Liver (tissue), 9 donors: Measurements from ENCODE around the gene VSIG2. TPM values are rescaled to one million over a fixed set of nuclear protein-coding genes. Genes with fewer than 3 reads are reported as not detected.

ENCODE experiments used
- DNase-seq: peaks from one replicate; pipeline ENCODE4 v3.0.0-alpha.2; 2017; ENCODE audit warnings: low spot score
- H3K27ac ChIP-seq, 2 donors: one replicate each; pipeline ENCODE4 v1.7.0; 2013; ENCODE audit warnings: inconsistent platforms in 2 of 2, low read length in 2 of 2, control low read depth in 1 of 2, low read depth in 1 of 2, mild to moderate bottlenecking in 1 of 2
- H3K27me3 ChIP-seq, 4 donors: one replicate each; pipeline versions ENCODE4 v1.6.1 to v1.7.0; 2013; ENCODE audit warnings: low read length in 3 of 4, inconsistent platforms in 1 of 4, mild to moderate bottlenecking in 1 of 4, moderate library complexity in 1 of 4; ENCODE audit not compliant: control insufficient read depth in 4 of 4, insufficient read depth in 4 of 4
- H3K36me3 ChIP-seq, 4 donors: one replicate each; pipeline versions ENCODE4 v1.6.1 to v1.7.0; 2013; ENCODE audit warnings: low read length in 3 of 4, mild to moderate bottlenecking in 3 of 4, low read depth in 1 of 4, moderate library complexity in 1 of 4; ENCODE audit not compliant: control insufficient read depth in 4 of 4, insufficient read depth in 3 of 4
- H3K4me1 ChIP-seq, 4 donors: one replicate each; pipeline versions ENCODE4 v1.6.1 to v1.7.0; 2013; ENCODE audit warnings: low read length in 3 of 4, mild to moderate bottlenecking in 3 of 4, moderate library complexity in 1 of 4; ENCODE audit not compliant: control insufficient read depth in 4 of 4, insufficient read depth in 4 of 4
- H3K4me3 ChIP-seq, 3 donors: one replicate each; pipeline versions ENCODE4 v1.6.1 to v1.7.0; 2013; ENCODE audit warnings: low read length in 3 of 3, control low read depth in 1 of 3, low read depth in 1 of 3, mild to moderate bottlenecking in 1 of 3
- H3K9ac ChIP-seq, 2 donors: one replicate each; pipeline ENCODE4 v1.7.0; 2013; ENCODE audit warnings: low read length in 2 of 2, mild to moderate bottlenecking in 2 of 2, moderate library complexity in 2 of 2, control low read depth in 1 of 2, low read depth in 1 of 2
- H3K9me3 ChIP-seq, 4 donors: one replicate each; pipeline versions ENCODE4 v1.6.1 to v1.7.0; 2013; ENCODE audit warnings: low read length in 3 of 4; ENCODE audit not compliant: control insufficient read depth in 4 of 4
- FOXA1 ChIP-seq: IDR thresholded peaks from 2 replicates; pipeline ENCODE4 v1.6.1; 2016; ENCODE audit warnings: antibody characterized with exemption
- FOXA2 ChIP-seq: IDR thresholded peaks from 2 replicates; pipeline ENCODE4 v1.6.1; 2016; ENCODE audit warnings: antibody characterized with exemption
- GABPA ChIP-seq, 2 donors: IDR thresholded peaks in 1 of 2; conservative IDR thresholded peaks in 1 of 2; 2 replicates each; pipeline ENCODE4 v1.6.1; 2016; ENCODE audit warnings: antibody characterized with exemption in 2 of 2, mild to moderate bottlenecking in 1 of 2, moderate library complexity in 1 of 2
- HNF4A ChIP-seq, 2 donors: conservative IDR thresholded peaks; 2 replicates each; pipeline ENCODE4 v1.6.1; 2016; ENCODE audit warnings: antibody characterized with exemption in 2 of 2, mild to moderate bottlenecking in 2 of 2
- HNF4G ChIP-seq: IDR thresholded peaks from 2 replicates; pipeline ENCODE4 v1.6.1; 2016; ENCODE audit warnings: antibody characterized with exemption
- TAF1 ChIP-seq: conservative IDR thresholded peaks from 2 replicates; pipeline ENCODE4 v1.6.1; 2016; ENCODE audit warnings: antibody characterized with exemption, mild to moderate bottlenecking
- YY1 ChIP-seq: IDR thresholded peaks from 2 replicates; pipeline ENCODE4 v1.6.1; 2016; ENCODE audit warnings: antibody characterized with exemption, mild to moderate bottlenecking
- WGBS: extraction: QIAGEN DNeasy Blood & Tissue Kit; methylation state at CpG from one replicate; pipeline ENCODE4 v1.1.7; 2013; 5-methylcytosine and 5-hydroxymethylcytosine counted together
- polyA plus RNA-seq, 2 donors: library from polyadenylated mRNA; stranded (reverse) in 1 of 2; unstranded in 1 of 2; fragments of 200-250 nt in 1 of 2; fragments of >200 nt in 1 of 2; fragmentation: Nextera tagmentation in 1 of 2; extraction: Ambion mirVana in 1 of 2; gene quantifications; one replicate each; pipeline versions ENCODE4 v1.2.1 to v1.2.3, GENCODE V29; 2013 to 2015
- total RNA-seq, 2 donors: library from RNA; depleted of rRNA; stranded (reverse); fragments of >200 nt; gene quantifications; one replicate each; pipeline ENCODE4 v1.2.3, GENCODE V29; 2014
- TF ChIP-seq, protein P1 (sequence below): IDR thresholded peaks from 2 replicates; pipeline ENCODE4 v1.6.1; 2016; ENCODE audit warnings: antibody characterized with exemption
- TF ChIP-seq, protein P2 (sequence below): IDR thresholded peaks from 2 replicates; pipeline ENCODE4 v1.6.1; 2016; ENCODE audit warnings: antibody characterized with exemption, mild to moderate bottlenecking
- TF ChIP-seq, protein P3 (sequence below): fragments of 150-350 bp; IDR thresholded peaks from 2 replicates; pipeline ENCODE4 v1.5.1; 2017; ENCODE audit warnings: improper control_type of control experiment, low read depth, low read length; ENCODE audit not compliant: missing input control
- TF ChIP-seq, protein P4 (sequence below): IDR thresholded peaks from 2 replicates; pipeline ENCODE4 v1.6.1; 2016; ENCODE audit warnings: antibody characterized with exemption
- donor health status: healthy.
- donor health status: healthy.
- donor health status: healthy.
- donor health status: healthy.
- donor health status: healthy.

Gene VSIG2
- total and polyA plus RNA-seq, 4 donors: 0.51 to 1.3 (median 0.75) TPM; not detected in 1

DNA sequence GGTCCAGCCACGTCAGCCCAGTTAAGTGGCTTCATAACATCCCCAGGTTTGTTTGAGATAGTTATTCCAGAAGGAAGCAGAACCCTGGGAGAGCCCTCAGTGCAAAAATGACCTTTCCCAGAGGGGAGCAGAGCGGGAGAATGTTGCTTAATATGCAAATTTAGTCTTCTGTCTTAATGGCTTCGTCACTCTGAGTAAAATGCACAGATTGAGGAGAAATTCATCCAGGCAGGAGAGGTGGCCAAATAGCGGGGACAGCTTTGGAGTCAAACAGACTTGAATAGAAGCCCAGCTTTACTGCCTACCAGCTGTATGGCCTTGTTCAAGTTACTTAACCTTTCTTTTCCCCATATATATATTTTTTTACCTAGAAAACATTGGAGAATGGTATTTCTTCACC, 24.6 kb downstream of the VSIG2 start:
- WGBS: 87% methylated on average over 4 of the region's 4 CpGs
- no peak overlapping the region for H3K27ac ChIP-seq

DNA sequence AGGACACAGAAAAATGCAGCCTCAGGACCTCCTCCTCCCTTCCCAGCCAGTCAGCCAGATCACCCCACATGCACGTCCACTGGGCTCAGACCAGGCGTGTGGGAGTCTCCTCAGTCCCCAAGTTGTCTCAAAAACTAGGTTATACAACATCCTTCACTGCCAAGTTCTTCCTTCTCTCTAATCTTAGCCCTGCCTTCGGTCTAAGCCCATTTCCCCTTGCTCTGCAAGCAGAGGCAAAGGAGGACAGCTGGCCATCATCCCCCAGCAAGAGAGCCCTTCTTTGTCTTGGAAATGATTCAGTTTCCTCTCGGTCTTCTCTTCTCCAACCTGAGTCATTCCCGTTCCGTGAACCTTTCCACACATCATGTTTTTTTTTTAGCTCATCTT, 26.3 kb downstream of the VSIG2 start:
- Histone ChIP-seq H3K36me3 (no peaks in the 10 kb centered on the region), H3K27me3 (peaks cover 0 to 11% (median 1%) of the 10 kb centered on the region in 4 donors), H3K9me3 (no peaks in the 10 kb centered on the region), H3K4me3 (no peak overlapping the region), H3K9ac (no peak overlapping the region), H3K4me1 (peaks cover 0 to 7% (median 4%) of the 10 kb centered on the region in 4 donors), H3K27ac (no peak overlapping the region)
- no peak for TF ChIP-seq TAF1
- TF ChIP-seq, protein P1, sequence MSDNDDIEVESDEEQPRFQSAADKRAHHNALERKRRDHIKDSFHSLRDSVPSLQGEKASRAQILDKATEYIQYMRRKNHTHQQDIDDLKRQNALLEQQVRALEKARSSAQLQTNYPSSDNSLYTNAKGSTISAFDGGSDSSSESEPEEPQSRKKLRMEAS: no peak
- 57% methylated on average over 6 of the region's 6 CpGs for WGBS
- no peak for DNase-seq

More for the DNA sequence above, 24.6 kb downstream of the VSIG2 start:
- TF ChIP-seq, protein P2, sequence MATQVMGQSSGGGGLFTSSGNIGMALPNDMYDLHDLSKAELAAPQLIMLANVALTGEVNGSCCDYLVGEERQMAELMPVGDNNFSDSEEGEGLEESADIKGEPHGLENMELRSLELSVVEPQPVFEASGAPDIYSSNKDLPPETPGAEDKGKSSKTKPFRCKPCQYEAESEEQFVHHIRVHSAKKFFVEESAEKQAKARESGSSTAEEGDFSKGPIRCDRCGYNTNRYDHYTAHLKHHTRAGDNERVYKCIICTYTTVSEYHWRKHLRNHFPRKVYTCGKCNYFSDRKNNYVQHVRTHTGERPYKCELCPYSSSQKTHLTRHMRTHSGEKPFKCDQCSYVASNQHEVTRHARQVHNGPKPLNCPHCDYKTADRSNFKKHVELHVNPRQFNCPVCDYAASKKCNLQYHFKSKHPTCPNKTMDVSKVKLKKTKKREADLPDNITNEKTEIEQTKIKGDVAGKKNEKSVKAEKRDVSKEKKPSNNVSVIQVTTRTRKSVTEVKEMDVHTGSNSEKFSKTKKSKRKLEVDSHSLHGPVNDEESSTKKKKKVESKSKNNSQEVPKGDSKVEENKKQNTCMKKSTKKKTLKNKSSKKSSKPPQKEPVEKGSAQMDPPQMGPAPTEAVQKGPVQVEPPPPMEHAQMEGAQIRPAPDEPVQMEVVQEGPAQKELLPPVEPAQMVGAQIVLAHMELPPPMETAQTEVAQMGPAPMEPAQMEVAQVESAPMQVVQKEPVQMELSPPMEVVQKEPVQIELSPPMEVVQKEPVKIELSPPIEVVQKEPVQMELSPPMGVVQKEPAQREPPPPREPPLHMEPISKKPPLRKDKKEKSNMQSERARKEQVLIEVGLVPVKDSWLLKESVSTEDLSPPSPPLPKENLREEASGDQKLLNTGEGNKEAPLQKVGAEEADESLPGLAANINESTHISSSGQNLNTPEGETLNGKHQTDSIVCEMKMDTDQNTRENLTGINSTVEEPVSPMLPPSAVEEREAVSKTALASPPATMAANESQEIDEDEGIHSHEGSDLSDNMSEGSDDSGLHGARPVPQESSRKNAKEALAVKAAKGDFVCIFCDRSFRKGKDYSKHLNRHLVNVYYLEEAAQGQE: no peak
- no peak for TF ChIP-seq GABPA (IDR thresholded peaks at IDR 0.05 in 1 of 2, conservative IDR thresholded peaks at IDR 0.05 in 1 of 2)
- no peak for TF ChIP-seq FOXA2
- peaks cover 0 to 7% (median 4%) of the 10 kb centered on the region in 4 donors for H3K4me1 ChIP-seq
- no peak for DNase-seq
- H3K4me3 ChIP-seq: no peak overlapping the region
- H3K9ac ChIP-seq: no peak overlapping the region
- no peaks in the 10 kb centered on the region for H3K36me3 ChIP-seq
- H3K27me3 ChIP-seq: peaks cover 0 to 6% (median 1%) of the 10 kb centered on the region in 4 donors
- H3K9me3 ChIP-seq: no peaks in the 10 kb centered on the region

DNA sequence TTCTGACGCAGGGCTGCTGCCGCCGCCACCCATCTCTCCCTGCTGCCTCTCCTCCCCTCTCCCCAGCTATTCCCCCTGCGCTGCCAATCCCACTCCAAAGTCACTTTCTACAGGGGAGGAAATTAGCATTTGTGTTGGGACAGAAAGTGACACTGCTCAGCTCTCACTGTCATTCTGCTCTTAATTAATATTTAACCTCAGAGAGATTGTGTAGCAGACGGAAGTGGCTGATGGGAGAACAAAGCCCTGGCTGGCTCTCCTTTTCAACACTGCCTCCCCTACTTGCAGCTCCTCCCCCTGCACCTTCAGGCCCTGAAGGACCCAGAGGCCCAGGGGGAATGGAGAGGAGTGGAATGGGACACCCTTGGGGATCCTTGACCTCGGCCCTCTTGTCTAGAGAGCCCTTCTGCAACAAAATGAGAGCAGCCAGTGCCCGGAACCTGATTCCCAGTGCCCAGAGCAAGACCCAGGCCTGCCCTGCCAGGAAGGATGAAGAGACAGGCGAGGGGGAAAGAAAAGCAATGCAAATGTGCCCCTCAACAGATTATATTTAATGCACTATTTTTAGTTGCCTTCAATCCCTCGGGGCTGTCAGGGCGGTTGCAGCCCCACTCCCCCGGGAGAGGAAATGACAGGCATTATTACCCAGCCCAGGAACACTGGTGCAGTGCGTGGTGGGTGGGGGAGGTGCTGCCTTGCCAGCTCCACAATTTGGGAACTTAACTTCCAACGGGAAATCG, 26.9 kb downstream of the VSIG2 start:
- DNase-seq: no peak
- 36% methylated on average over 14 of the region's 14 CpGs for WGBS
- TF ChIP-seq, protein P3, sequence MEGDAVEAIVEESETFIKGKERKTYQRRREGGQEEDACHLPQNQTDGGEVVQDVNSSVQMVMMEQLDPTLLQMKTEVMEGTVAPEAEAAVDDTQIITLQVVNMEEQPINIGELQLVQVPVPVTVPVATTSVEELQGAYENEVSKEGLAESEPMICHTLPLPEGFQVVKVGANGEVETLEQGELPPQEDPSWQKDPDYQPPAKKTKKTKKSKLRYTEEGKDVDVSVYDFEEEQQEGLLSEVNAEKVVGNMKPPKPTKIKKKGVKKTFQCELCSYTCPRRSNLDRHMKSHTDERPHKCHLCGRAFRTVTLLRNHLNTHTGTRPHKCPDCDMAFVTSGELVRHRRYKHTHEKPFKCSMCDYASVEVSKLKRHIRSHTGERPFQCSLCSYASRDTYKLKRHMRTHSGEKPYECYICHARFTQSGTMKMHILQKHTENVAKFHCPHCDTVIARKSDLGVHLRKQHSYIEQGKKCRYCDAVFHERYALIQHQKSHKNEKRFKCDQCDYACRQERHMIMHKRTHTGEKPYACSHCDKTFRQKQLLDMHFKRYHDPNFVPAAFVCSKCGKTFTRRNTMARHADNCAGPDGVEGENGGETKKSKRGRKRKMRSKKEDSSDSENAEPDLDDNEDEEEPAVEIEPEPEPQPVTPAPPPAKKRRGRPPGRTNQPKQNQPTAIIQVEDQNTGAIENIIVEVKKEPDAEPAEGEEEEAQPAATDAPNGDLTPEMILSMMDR: no peak
- TF ChIP-seq TAF1 (no peak), HNF4G (no peak), FOXA1 (no peak), HNF4A (conservative IDR thresholded peaks at IDR 0.05) (no peak), YY1 (no peak)
- TF ChIP-seq, protein P1: no peak
- TF ChIP-seq, protein P4, sequence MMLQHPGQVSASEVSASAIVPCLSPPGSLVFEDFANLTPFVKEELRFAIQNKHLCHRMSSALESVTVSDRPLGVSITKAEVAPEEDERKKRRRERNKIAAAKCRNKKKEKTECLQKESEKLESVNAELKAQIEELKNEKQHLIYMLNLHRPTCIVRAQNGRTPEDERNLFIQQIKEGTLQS: no peak
- TF ChIP-seq, protein P2: no peak
- no peaks in the 10 kb centered on the region for H3K9me3 ChIP-seq
- H3K4me3 ChIP-seq: no peak overlapping the region
- H3K9ac ChIP-seq: no peak overlapping the region
- H3K27me3 ChIP-seq: peaks cover 0 to 11% (median 1%) of the 10 kb centered on the region in 4 donors
- peaks cover 0 to 7% (median 4%) of the 10 kb centered on the region in 4 donors for H3K4me1 ChIP-seq
- H3K27ac ChIP-seq: no peak overlapping the region
- H3K36me3 ChIP-seq: no peaks in the 10 kb centered on the region
